DND-41 (cell line): ENCODE measurements around the gene ARL5B.

Source experiments
- EZH2 ChIP-seq: IDR thresholded peaks from 3 replicates; pipeline ENCODE4 v1.6.1; 2012; ENCODE audit warnings: borderline replicate concordance, low read depth, mild to moderate bottlenecking, moderate library complexity, low read length, inconsistent platforms; ENCODE audit not compliant: severe bottlenecking
- TF ChIP-seq, protein P1 (sequence below): IDR thresholded peaks from 2 replicates; pipeline ENCODE4 v1.5.1; 2012; ENCODE audit warnings: borderline replicate concordance, low read length, moderate library complexity, mild to moderate bottlenecking; ENCODE audit not compliant: poor library complexity, severe bottlenecking; ENCODE audit errors: extremely low read depth

- TF ChIP-seq, protein P1, sequence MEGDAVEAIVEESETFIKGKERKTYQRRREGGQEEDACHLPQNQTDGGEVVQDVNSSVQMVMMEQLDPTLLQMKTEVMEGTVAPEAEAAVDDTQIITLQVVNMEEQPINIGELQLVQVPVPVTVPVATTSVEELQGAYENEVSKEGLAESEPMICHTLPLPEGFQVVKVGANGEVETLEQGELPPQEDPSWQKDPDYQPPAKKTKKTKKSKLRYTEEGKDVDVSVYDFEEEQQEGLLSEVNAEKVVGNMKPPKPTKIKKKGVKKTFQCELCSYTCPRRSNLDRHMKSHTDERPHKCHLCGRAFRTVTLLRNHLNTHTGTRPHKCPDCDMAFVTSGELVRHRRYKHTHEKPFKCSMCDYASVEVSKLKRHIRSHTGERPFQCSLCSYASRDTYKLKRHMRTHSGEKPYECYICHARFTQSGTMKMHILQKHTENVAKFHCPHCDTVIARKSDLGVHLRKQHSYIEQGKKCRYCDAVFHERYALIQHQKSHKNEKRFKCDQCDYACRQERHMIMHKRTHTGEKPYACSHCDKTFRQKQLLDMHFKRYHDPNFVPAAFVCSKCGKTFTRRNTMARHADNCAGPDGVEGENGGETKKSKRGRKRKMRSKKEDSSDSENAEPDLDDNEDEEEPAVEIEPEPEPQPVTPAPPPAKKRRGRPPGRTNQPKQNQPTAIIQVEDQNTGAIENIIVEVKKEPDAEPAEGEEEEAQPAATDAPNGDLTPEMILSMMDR, result no peak
- TF ChIP-seq EZH2, result no peak
Measured at GRCh38 chr10:18610517-18610916, 48.7 kb upstream of the ARL5B start.
